GM10266 (cell line): ENCODE results near the gene H3-3A.

Experiments used
- DNase-seq: peaks from one replicate; pipeline ENCODE4 v3.0.0; 2012; ENCODE audit errors: extremely low spot score
- TF ChIP-seq, protein P1 (sequence below): IDR thresholded peaks from 2 replicates; pipeline ENCODE4 v1.5.1; 2012; ENCODE audit warnings: mild to moderate bottlenecking, low read depth; ENCODE audit not compliant: control insufficient read depth, insufficient read depth; ENCODE audit errors: missing control alignments

Gene H3-3A

DNA sequence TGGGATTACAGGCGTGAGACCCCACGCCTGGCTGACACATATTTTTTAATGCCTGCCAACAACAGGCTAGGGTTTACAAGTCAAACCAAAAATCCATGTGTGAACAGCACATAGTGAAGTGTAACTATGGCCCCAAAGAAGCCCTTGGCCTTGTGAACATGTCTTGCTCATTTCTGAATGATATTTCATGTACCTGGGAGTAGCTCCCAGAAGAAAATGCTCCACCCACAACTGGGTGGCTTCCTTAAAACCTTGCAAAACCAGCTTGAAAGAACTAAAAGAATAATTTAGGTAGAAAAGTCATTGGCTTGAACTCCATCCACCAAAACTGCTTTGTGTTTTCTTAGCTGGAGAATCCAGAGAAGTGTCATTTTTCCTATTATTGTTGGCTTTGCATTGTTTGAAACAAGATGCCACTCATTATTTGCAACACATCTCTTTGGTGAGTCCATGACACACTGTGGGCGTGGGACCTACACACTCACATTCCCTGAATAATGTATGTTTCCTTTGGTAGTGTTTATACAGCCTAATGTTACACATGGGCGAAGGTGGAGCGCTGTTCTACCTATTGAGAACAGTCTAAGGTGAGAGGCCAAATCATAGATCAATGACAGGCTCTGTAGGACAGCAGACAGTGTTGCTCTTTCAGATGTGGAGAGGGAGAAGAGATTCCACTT is 34.8 kb upstream of the H3-3A start:
- TF ChIP-seq, protein P1, sequence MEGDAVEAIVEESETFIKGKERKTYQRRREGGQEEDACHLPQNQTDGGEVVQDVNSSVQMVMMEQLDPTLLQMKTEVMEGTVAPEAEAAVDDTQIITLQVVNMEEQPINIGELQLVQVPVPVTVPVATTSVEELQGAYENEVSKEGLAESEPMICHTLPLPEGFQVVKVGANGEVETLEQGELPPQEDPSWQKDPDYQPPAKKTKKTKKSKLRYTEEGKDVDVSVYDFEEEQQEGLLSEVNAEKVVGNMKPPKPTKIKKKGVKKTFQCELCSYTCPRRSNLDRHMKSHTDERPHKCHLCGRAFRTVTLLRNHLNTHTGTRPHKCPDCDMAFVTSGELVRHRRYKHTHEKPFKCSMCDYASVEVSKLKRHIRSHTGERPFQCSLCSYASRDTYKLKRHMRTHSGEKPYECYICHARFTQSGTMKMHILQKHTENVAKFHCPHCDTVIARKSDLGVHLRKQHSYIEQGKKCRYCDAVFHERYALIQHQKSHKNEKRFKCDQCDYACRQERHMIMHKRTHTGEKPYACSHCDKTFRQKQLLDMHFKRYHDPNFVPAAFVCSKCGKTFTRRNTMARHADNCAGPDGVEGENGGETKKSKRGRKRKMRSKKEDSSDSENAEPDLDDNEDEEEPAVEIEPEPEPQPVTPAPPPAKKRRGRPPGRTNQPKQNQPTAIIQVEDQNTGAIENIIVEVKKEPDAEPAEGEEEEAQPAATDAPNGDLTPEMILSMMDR: no peak
- DNase-seq: no peak

DNA sequence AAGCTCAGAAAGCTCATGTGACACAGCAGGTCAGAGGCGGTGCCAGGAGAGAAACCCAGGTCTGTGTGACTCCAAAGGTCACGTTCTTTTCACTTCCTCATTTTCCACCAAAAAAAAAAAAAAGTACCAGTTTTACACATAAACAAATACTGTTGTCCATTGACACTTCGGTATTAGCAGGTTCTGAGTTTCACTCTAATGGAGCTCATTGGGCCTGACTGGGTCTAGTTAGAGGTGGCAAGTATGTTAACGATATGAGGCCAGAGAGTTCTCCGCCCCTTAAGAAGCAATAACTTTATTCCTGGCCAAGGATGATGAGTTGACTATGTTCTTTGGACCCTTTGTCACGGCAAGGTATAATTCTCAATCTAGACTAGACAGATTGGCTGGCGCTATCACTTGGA is 33.4 kb upstream of the H3-3A start:
- TF ChIP-seq, protein P1: no peak
- DNase-seq: peak; percentile 53

- TF ChIP-seq, protein P1: no peak
- DNase-seq: no peak
Measured at GRCh38 chr1:226029568-226030225, 32.8 kb upstream of the H3-3A start.

- DNase-seq: no peak
- TF ChIP-seq, protein P1: no peak
Measured at GRCh38 chr1:226033582-226033981, 28.9 kb upstream of the H3-3A start.

DNA sequence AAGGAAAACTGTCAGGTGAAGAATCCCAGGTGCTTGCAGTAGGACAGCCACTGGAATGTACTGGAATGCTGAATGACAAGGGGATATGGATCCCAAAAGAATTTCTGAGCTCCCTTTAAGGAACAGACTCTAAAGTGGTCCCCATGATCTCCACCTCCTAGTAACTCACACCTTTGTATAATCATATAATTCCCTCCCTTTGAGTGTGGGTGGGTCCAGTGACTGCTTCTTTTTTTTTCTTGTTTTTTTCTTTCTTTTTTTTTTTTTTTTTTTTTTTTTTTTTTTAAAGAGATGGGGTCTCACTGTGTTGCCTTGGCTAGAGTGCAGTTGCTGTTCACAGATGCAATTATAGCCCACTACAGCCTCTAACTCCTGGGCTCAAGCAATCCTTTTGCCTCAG is 28.5 kb upstream of the H3-3A start:
- TF ChIP-seq, protein P1: no peak
- no peak for DNase-seq

GRCh38 chr1:226034482-226034881 is 28.0 kb upstream of the H3-3A start:
- no peak for DNase-seq
- TF ChIP-seq, protein P1: no peak

GRCh38 chr1:226035915-226036314 is 26.6 kb upstream of the H3-3A start:
- TF ChIP-seq, protein P1: no peak
- no peak for DNase-seq
